GM18499 (cell line): ENCODE data around the gene DAB2.

Experiments used
- ATAC-seq: cut with Tn5 transposase; IDR thresholded peaks from one replicate; pipeline ENCODE4 v1.9.1; 2021; ENCODE audit warnings: moderate number of reproducible peaks; ENCODE audit not compliant: insufficient read depth, unreplicated experiment

Gene DAB2

GRCh38 chr5:39424736-39425637 lies at the start of gene DAB2:
DAB2 (minus strand) TSS chr5:39424980; CDS start chr5:39394320, 30,660 bp downstream.
- ATAC-seq = no peak

DNA sequence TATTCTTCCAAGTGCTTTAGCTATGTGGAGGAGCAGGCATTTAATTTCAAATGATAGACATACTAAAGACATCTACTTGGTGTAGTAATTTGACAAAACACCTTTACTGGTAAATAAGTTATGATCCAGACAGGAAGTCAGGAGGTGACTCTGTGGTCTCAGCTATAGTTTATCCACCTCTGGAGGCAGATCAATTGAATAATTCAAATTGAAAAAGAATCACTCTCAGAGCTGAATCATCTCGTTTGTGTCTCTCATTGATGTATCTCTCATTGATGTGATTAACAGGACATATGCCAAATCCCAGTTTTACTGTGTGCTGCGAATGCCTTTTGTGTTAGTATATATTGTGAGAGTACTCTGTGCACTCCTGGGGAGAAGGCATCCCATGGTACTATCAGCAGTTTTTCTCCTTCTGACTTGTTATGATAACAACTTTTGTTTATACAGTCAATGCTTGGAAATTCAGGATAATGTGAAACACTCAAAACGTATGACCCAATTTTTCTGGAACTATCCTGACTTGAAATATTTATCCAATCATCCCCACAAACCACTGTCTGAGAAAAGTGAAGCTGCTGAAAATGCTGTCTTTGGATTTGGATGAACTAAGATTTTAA lies 48.5 kb upstream of the DAB2 start:
- ATAC-seq = no peak

GRCh38 chr5:39471836-39472508 lies 47.2 kb upstream of the DAB2 start:
- ATAC-seq = no peak

DNA sequence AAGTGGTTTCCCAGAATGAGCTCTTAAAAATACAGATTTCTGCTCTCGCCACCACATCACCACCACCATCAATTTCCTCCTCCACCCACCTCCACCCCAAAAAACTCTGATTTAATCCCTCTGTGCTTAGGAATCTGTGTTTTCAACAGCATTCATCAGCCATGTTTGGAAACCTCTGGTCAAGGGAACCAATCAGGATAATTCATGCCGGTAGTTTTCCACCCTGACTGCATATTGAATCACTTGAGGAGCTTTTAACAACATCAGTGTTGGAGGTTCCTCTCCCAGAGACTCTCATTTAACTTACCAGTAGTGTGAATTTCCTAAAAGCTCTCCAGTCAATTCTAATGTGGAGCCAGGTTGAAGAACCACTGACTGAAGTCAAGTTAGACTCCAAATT lies 46.0 kb upstream of the DAB2 start:
- ATAC-seq = no peak

DNA sequence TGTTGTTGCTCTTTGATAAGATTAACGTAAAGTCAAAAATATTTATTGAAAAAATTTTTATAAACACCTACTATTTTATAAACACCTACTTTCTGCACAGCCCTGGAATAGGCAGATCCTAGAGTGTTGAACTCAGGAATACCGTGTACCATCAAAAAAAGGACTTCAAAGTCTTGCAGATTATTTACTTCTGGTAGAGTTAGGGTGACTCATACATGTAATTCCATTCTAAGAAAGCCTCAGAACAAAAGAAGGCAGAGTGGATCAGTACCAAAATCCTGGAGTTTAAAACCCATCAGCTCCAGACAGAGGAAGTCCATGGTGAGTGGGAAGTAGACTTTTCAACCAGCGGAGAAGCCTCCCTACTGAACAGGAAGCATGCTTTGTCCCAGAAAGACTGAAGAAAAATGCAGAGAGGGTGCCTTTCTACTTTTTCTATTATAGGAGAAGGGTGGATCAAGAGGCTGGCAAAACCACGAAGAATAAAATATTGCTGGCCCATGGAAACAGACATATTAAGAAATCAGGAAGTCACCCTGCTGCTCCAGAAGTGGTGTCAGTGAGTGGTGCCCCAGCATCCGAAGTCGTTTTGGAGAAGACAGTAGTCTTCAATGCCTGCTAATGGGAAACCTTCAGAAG lies 45.1 kb upstream of the DAB2 start:
- ATAC-seq = no peak

- ATAC-seq = no peak
Measured at GRCh38 chr5:39469176-39469575, 44.4 kb upstream of the DAB2 start.

- ATAC-seq = no peak
Measured at GRCh38 chr5:39466846-39467245, 42.1 kb upstream of the DAB2 start.

DNA sequence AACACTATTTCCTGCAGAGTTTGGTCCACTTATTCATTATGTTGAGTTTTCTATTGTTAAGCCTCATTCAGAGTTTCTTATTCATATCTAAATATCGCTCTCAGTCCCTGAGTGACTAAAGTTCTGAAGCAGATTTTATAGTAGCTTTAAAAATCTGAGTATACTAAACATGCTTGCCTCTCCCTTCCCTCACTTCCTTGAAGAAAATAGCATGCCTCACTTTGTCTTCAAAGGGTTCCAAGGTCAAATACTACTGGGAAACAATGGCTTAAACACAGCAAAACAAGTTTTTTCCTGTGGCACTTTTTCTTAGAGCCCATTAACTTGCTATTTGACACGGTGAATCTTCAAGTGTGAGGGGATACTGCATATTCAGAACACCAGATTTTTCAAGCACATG lies 41.1 kb upstream of the DAB2 start:
- no peak for ATAC-seq

DNA sequence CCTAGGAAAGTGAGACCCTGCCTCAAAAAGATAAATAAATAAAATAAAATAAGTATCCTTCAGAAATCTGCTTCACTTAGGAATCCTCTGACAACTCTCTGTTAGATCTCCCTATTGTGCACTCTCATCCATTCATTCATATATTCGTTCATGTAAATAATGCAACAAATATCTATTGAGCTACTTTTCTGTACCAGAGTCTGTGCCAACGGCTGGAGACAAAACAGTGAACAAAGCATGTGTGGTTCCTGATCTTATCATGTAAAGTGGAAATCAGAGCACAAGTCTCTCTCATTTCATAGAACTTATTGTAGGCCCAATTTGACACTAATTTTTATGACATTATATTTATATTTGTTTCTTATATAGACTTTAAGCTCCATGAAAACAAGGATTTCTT lies 40.3 kb upstream of the DAB2 start:
- no peak for ATAC-seq

- no peak for ATAC-seq
Measured at GRCh38 chr5:39464088-39464487, 39.3 kb upstream of the DAB2 start.

DNA sequence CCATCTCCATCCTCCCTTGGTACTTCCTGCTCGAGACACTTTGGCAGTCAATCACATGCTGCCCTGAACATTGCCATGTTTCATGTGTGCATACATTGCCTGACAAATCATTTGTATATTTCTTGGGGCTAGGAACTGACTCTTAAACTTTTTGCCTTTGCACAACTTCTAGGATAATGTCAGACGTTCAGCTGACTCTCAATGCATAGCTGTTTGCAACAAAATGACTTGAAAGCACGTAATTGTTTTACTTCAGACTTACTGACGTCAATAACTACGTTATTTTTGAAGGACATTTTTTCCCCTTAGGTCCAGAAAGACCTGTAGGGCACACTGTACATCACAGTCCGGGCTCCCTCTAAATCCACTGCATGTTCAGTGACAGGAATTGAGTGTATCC lies 37.4 kb upstream of the DAB2 start:
- ATAC-seq = no peak

- ATAC-seq = peak; percentile 68
Measured at GRCh38 chr5:39461007-39461682, 36.4 kb upstream of the DAB2 start.

GRCh38 chr5:39459907-39460306 lies 35.1 kb upstream of the DAB2 start:
- ATAC-seq = no peak

DNA sequence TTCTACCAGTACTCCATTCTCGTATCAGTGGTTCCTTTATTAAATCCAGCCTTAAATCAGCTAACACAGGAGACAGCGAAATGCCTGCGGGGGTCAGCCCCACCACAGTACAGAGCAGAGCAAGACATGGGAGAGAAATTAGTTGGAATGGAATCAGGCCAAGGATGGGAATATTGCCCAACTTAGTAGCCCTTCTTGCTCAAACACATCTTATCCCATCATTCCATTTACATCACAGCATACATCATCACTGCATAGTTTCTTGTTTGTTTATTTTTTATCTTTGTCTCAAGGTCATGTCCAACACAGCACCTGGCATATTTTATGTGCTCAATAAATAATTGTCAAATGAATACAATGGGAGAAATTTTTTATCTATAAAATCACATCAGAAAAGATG lies 34.3 kb upstream of the DAB2 start:
- no peak for ATAC-seq

DNA sequence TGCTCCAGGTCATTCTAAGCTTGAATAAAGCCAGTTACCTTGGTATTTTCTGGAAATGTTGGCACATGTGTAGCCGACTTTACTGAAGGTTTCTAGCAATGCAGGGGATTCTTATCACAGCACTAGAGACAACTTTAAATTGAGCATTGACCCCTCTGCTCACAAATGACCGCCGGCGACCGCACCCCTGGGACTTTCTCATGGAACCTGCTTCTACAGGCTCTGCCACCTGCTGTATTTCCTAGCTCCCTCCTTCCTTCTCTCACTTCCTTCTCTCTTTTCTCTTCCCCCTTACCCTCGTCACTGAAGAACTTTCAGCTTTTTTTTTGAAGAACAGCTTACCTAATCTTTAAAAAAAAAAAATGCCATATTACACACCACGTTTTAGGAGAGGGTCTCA lies 30.9 kb upstream of the DAB2 start:
- no peak for ATAC-seq

DNA sequence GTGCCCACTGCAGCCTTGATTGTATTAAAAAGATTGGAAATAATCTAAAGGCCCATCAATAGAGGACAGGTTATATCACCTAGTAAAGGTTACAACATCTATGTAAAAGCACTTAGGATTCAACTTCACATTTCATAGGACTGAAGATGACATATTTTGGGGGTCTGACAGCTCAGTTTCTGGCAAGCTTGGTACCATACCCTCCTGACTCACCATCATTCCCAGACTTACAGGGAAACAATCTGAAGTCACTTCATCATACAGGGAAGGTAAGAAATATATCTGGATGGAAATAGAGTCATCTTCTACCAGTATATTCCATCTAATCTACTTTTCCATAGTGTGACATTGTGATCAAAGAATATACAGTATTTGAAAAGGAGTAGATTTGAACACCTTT lies 28.8 kb upstream of the DAB2 start:
- no peak for ATAC-seq

DNA sequence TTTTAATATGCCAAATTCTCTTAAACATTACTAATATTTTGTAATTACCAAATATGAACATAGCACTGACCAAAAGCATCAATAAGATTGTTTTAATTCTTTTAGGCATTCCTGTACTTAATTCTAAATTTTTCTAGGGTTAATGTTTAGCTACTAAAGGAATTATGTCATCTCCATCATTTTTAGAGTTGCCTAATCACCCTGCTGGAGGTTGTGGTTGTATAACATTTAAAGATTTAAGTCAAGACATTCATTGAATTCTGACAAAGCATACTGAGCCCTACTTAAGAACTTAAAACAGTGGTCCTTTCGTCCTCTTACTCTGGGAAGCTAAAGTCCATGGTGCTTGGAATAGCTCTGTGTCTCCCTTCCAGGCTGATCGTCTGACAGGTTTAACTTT lies 28.1 kb upstream of the DAB2 start:
- ATAC-seq = no peak

GRCh38 chr5:39451276-39451941 lies 26.6 kb upstream of the DAB2 start:
- ATAC-seq = no peak

DNA sequence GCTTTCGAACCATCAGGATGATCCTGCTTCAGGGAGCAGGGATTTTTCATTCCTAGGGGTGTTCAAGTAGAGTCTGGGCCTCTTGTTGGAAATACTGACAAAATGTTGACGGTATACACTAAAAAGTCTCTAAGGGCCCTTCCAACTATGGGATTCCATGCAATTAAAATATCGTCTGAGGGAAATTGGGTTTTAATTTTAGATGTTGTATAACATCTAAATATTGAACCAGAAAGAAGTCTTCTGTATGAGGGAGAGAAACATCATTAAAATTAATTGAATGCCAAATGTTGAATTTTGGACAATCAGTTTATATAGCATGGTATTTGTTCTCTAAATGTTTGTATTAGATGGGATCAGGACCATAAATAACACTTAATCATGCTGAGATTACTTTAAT lies 25.7 kb upstream of the DAB2 start:
- no peak for ATAC-seq

DNA sequence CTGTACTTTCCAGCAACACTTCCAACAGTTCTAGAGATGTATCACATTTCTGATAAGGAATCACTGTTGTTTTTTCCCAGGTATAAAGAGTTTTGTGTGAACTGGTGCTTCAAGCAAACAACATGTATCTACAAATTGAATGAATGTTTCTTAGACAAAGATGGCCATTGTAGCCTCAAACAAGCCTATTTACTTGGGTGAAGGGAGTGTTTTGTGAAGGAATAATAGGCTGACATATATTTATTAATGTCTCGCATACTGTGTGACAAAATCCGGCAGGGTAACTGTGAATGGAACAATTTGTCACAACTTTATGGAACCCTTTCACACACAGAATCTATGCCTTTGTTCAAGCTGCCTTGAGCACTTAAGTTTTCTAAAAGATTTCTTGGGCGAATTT lies 24.8 kb upstream of the DAB2 start:
- no peak for ATAC-seq
